Muscle of leg (tissue), 11 donors: ENCODE data around the gene MAGI1. TPM values are rescaled to one million over a fixed set of nuclear protein-coding genes. Genes with fewer than 3 reads are reported as not detected.
A peak's percentile ranks its signal among the peaks of the same experiment; 100 is the strongest.

ENCODE experiments used
- DNase-seq: peaks from one replicate; pipeline ENCODE4 v3.0.0; 2013
- H3K27ac ChIP-seq: one replicate; pipeline ENCODE4 v1.5.1; 2013; ENCODE audit warnings: mild to moderate bottlenecking, low read length, control low read depth
- H3K27me3 ChIP-seq: one replicate; pipeline ENCODE4 v1.6.1; 2013; ENCODE audit warnings: low read length; ENCODE audit not compliant: control insufficient read depth, insufficient read depth
- H3K36me3 ChIP-seq: one replicate; pipeline ENCODE4 v1.6.1; 2013; ENCODE audit warnings: low read length; ENCODE audit not compliant: control insufficient read depth, insufficient read depth
- H3K4me1 ChIP-seq: one replicate; pipeline ENCODE4 v1.6.1; 2013; ENCODE audit warnings: low read length; ENCODE audit not compliant: control insufficient read depth, insufficient read depth
- H3K4me3 ChIP-seq: one replicate; pipeline ENCODE4 v1.5.1; 2013; ENCODE audit warnings: low read length, control low read depth
- H3K9me3 ChIP-seq: replicated peaks from 2 replicates; pipeline ENCODE4 v1.6.1; 2013; ENCODE audit warnings: low read depth, low read length; ENCODE audit not compliant: control insufficient read depth
- WGBS: methylation state at CpG from one replicate; pipeline ENCODE4 v1.1.5; 2013; ENCODE audit warnings: missing lambda C conversion rate; ENCODE audit not compliant: insufficient coverage; 5-methylcytosine and 5-hydroxymethylcytosine counted together
- polyA plus RNA-seq, 8 donors: library from polyadenylated mRNA; unstranded; fragments of 120-200 nt; gene quantifications; one replicate each; pipeline versions ENCODE4 v1.2.1 to v1.2.3, GENCODE V29; 2013; ENCODE audit warnings: inconsistent platforms in 1 of 8, low replicate concordance in 1 of 8; ENCODE audit not compliant: insufficient read length in 8 of 8, insufficient read depth in 1 of 8
- total RNA-seq: library from RNA; stranded (reverse); fragments of 120-200 nt; gene quantifications from one replicate; pipeline ENCODE4 v1.2.4, GENCODE V29; 2013

The MAGI1 gene
- total and polyA plus RNA-seq, 9 donors = 10.0 to 16.8 (median 12.0) TPM

GRCh38 chr3:65978116-65978515 lies 60.6 kb downstream of the MAGI1 start:
- Histone ChIP-seq H3K36me3 (no peaks in the 10 kb centered on the region), H3K4me1 (no peaks in the 10 kb centered on the region), H3K27me3 (no peaks in the 10 kb centered on the region), H3K4me3 (no peak overlapping the region), H3K9me3 (no peaks in the 10 kb centered on the region), H3K27ac (no peak overlapping the region)
- no peak for DNase-seq

GRCh38 chr3:65975032-65975431 lies 63.7 kb downstream of the MAGI1 start:
- H3K27me3 ChIP-seq = no peaks in the 10 kb centered on the region
- no peaks in the 10 kb centered on the region for H3K36me3 ChIP-seq
- H3K4me3 ChIP-seq = no peak overlapping the region
- peaks cover 10% of the 10 kb centered on the region for H3K4me1 ChIP-seq
- 50% methylated on average over 2 of the region's 3 CpGs for WGBS
- no peaks in the 10 kb centered on the region for H3K9me3 ChIP-seq
- no peak for DNase-seq
- H3K27ac ChIP-seq = no peak overlapping the region

- WGBS = no CpG with 5 or more reads among the region's 4 CpGs
- no peaks in the 10 kb centered on the region for H3K36me3 ChIP-seq
- no peak overlapping the region for H3K27ac ChIP-seq
- H3K9me3 ChIP-seq = no peaks in the 10 kb centered on the region
- H3K4me1 ChIP-seq = peaks cover 10% of the 10 kb centered on the region
- H3K27me3 ChIP-seq = no peaks in the 10 kb centered on the region
- H3K4me3 ChIP-seq = no peak overlapping the region
- DNase-seq = no peak
Measured at GRCh38 chr3:65974509-65974908, 64.2 kb downstream of the MAGI1 start.

- Histone ChIP-seq H3K9me3 (no peaks in the 10 kb centered on the region), H3K4me3 (no peak overlapping the region), H3K4me1 (peaks cover 10% of the 10 kb centered on the region), H3K36me3 (no peaks in the 10 kb centered on the region), H3K27ac (no peak overlapping the region), H3K27me3 (no peaks in the 10 kb centered on the region)
- DNase-seq = no peak
- no CpG with 5 or more reads among the region's 1 CpG for WGBS
Measured at GRCh38 chr3:65972765-65973164, 66.0 kb downstream of the MAGI1 start.

GRCh38 chr3:65971293-65972252 lies 67.1 kb downstream of the MAGI1 start:
- WGBS = 41% methylated on average over 4 of the region's 7 CpGs
- peak; percentile 49 for DNase-seq

GRCh38 chr3:65968996-65969395 lies 69.7 kb downstream of the MAGI1 start:
- Histone ChIP-seq H3K36me3 (no peaks in the 10 kb centered on the region), H3K4me1 (peaks cover 10% of the 10 kb centered on the region), H3K27ac (no peak overlapping the region), H3K9me3 (no peaks in the 10 kb centered on the region), H3K27me3 (no peaks in the 10 kb centered on the region), H3K4me3 (no peak overlapping the region)
- no CpG with 5 or more reads among the region's 5 CpGs for WGBS
- no peak for DNase-seq

More at GRCh38 chr3:65971293-65972252, 67.1 kb downstream of the MAGI1 start:
- no peak overlapping the region for H3K4me3 ChIP-seq
- no peaks in the 10 kb centered on the region for H3K27me3 ChIP-seq
- no peak overlapping the region for H3K27ac ChIP-seq
- peaks cover 10% of the 10 kb centered on the region for H3K4me1 ChIP-seq
- H3K9me3 ChIP-seq = no peaks in the 10 kb centered on the region
- H3K36me3 ChIP-seq = no peaks in the 10 kb centered on the region

- H3K9me3 ChIP-seq = no peaks in the 10 kb centered on the region
- no CpG with 5 or more reads among the region's 3 CpGs for WGBS
- H3K27me3 ChIP-seq = no peaks in the 10 kb centered on the region
- no peak overlapping the region for H3K4me3 ChIP-seq
- H3K36me3 ChIP-seq = no peaks in the 10 kb centered on the region
- H3K27ac ChIP-seq = no peak overlapping the region
- peaks cover 10% of the 10 kb centered on the region for H3K4me1 ChIP-seq
- DNase-seq = no peak
Measured at GRCh38 chr3:65967451-65967850, 71.3 kb downstream of the MAGI1 start.

- Histone ChIP-seq H3K9me3 (no peaks in the 10 kb centered on the region), H3K27me3 (no peaks in the 10 kb centered on the region), H3K4me3 (no peak overlapping the region), H3K27ac (no peak overlapping the region), H3K36me3 (no peaks in the 10 kb centered on the region), H3K4me1 (no peaks in the 10 kb centered on the region)
- peak; percentile 22 for DNase-seq
- WGBS = 57% methylated on average over 1 of the region's 3 CpGs
Measured at GRCh38 chr3:65964838-65965237, 73.9 kb downstream of the MAGI1 start.

- no peaks in the 10 kb centered on the region for H3K4me1 ChIP-seq
- no peaks in the 10 kb centered on the region for H3K27me3 ChIP-seq
- H3K4me3 ChIP-seq = no peak overlapping the region
- DNase-seq = no peak
- no peaks in the 10 kb centered on the region for H3K36me3 ChIP-seq
- H3K27ac ChIP-seq = no peak overlapping the region
- no peaks in the 10 kb centered on the region for H3K9me3 ChIP-seq
- WGBS = 73% methylated on average over 3 of the region's 5 CpGs
Measured at GRCh38 chr3:65963787-65964677, 74.7 kb downstream of the MAGI1 start.

- DNase-seq = peak; percentile 33
- no peaks in the 10 kb centered on the region for H3K4me1 ChIP-seq
- H3K36me3 ChIP-seq = no peaks in the 10 kb centered on the region
- no peak overlapping the region for H3K4me3 ChIP-seq
- H3K27ac ChIP-seq = peak overlapping the region; percentile 37
- no CpG with 5 or more reads among the region's 3 CpGs for WGBS
- no peaks in the 10 kb centered on the region for H3K9me3 ChIP-seq
- no peaks in the 10 kb centered on the region for H3K27me3 ChIP-seq
Measured at GRCh38 chr3:65961733-65962132, 77.0 kb downstream of the MAGI1 start.
